ENCODE results near the gene PADI2. TPM values are rescaled to one million over a fixed set of nuclear protein-coding genes. Genes with fewer than 3 reads are reported as not detected.

Gene PADI2
- polyA plus RNA-seq, 10 donors = 28.5 to 126 (median 87.6) TPM

DNA sequence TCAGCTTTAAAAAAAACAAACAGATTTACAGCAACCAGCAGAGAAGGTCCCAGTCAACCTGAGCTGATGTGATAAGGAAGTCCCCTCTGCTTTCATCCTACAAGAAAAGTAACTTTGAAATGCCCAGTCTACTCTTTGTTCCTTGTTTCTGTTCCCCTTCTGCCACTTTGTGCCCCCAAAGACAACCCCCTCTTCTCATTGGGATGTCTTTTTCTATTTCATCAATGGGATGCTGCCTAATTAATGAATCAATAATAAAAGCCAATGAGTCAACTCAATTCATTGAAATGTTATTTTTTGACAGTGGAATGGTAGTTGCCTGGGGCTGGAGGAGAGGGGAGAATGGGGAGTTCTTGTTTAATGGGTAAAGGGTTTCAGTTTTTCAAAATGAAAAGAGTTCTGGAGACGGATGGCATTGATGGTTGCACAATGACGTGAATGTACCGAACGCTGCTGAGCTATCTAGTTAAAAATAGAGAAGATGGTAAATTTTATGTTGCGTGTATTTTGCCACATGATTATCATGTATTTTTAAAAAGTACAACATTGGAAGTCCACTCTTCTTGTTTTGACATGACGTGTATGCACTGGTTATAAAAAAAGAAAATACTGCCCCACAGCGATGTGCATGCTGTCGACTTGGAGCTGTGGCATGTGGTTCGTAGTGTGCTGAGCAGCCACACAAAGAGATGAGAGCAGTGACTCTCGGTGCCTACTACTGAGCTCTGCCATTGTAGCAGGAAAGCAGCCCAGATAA is 22.4 kb upstream of the PADI2 start:
- peak in 1 of 3 donors; percentile 8 for DNase-seq

DNA sequence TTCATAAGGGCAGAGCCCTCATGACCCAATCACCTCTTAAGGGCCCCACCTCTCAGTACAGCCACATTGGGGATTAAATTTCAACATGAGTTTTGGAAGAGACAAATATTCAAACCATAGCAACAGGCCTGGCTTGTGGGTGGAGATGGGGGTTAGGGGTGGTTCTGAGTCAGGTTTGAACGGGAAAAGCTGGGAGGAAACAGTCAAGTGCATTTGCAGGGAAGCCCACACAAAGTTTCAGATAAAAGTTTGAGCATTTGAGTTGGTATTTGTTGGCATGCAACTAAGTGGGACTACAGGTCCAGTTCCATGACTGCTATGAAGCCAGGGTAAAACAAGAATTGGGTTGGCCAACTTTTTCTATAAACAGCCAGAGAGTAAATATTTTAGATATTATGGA is 21.0 kb upstream of the PADI2 start:
- no peak for DNase-seq

DNA sequence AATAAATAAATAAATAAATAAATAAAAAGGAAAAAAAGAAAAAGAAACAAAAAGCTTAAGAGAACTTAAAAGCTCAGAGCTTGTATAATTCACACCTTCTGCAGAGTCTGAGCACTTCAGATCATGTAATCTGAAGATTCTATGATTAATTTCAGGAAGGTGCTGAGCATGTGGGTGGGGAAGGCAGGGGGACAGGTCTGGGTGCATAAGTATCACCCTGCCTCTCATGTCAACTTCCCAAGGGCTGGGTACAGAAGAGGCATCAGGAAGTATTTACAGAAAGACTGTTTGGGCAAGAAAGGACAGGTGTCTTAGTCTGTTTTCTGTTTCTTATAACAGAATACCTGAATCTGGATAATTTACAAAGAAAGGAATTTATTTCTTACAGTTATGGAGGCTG is 20.4 kb upstream of the PADI2 start:
- DNase-seq = no peak

DNA sequence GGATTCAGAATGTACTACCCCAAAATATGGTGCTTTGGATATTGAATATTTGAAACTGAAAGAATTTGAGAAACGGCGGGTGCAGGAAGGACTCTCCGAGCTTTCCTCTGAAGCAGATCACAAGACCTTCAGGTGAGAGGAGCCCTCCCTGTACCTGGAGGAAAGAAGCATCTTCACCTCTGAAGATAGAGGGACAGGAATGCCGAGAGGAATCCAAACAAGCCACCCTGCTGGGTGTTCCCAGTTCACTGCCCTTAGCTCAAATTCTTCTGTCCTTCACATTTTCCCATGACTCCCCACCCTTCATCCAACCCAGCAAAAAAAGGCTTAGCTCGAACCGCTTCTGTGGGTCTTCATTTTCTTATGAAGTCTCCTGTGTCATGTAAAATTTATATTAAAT is 18.2 kb upstream of the PADI2 start:
- no peak for DNase-seq

DNA sequence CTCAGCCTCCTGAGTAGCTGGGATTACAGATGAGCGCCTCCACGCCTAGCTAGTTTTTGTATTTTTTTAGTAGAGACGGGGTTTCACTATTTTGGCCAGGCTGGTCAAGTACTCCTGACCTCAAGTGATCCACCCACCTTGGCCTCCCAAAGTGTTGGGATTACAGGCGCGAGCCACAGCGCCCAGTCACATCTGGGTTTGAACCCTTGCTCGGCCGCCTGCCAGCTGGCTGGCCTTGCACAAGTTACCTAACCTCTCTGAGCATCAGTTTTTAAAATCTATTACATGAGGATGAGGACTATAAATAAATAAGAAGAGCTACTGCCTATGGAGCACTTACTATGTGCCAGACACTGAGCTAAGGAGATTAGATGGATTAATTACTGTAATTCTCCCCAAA is 17.7 kb upstream of the PADI2 start:
- no peak for DNase-seq

DNA sequence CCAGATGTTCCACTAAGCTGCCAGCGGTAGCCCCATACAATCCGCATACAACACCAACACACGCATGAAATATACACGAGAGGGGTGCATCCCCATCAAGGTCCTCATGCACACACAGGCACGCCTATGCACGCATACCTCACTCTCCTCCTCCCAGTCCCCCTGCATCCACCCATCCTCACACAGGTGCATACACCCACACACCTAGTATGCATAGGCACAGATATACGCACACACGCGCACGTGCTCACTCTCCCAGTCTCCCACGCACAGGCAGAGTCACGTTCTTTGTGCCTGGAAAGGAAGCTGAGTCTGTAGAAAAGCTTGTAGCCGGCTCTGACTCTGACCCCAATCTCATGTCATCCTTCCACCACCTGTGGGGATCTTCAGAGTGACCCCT is 16.9 kb upstream of the PADI2 start:
- DNase-seq = no peak

DNA sequence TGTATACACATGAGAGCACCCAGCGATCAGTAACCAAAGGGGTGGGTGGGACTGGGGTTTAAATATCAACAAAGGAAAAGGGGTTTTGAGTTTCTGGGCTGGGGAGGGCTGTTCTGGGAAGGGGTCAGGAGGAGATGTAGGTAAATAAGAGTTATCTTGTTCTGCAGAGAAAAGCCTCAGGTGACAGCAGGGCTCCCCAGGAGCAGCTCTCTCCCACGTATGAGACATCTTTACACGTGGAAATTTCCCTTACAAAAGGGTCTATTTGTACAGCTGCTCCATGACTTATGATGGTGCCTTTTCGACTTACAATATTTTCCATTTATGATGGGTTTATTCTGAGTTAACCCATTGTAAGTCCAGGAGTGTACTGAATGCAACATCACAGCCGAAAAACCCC is 16.3 kb upstream of the PADI2 start:
- DNase-seq = no peak

DNA sequence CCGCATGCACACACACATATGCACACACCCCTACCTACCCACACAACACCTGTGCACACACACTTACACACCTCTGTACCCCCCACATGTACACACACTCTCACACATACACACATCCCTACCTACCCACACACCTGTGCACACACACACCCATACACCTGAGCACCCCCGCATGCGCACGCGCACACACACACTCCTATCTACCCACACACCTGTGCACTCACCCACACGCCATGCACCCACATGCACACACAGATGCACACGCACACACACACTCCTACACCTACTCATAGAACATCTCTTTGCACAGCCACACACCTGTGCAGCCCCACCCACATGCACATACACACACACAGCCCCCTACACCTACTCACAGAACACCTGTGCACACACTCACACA is 15.5 kb upstream of the PADI2 start:
- no peak for DNase-seq

DNA sequence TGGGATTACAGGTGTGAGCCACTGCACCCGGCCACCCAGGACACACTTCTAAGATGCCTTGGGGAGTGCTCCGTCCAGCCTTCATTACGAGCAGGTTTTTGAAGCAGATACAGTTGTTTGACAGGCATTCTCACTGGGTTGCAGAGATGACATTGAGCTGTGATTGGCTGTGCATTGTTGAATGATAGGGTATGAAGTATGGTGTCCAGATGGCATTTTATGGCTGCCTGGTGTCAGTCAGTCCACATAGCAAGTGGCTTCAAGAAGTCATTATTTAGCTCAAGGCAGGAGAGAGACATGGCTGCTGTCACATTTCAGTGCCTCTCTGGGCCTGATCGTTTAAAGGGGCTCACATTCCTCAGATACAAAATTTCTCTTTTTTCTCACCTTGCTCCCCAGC is 14.8 kb upstream of the PADI2 start:
- DNase-seq = no peak

DNA sequence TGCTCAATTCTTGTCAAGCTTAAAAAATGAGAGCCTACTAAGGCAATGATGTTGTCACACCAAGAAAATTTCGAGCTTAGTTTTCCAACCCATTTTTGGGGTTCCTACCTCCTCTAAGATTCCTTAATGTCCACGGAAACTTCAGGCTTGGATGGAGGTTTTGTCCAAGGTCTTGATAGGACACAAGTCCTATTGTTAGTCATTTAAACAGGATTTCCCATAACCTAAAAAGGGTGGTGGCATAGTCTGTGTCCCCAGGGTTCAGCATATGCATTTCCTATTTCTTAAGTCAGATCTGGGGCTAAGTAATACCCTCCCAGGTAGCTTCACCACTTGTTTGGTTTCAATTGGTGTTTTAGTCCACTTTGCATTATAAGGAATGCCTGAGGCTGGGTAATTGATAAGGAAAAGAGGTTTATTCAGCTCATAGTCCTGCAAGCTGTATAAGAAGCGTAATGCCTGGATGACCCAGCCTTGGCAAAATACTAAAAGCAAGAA is 10.9 kb upstream of the PADI2 start:
- no peak for DNase-seq

DNA sequence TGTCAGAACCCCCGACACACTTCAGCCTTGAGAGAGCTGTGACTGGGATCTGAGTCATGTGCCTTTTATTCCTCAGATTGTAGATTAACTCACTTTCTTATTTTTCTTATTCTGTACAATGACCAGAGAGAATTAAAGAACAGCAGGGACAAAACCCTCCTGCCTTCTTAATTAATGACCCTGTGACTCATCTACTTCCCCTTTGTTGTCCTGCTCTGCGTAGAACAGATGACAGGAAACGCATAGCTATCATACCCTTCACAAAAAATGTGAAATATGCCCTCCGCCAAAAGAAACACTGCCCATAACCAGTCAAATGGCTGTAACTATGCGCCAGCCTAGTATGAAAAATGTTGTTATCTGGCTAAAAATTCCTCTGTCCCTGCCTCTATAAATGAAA is 9.1 kb upstream of the PADI2 start:
- DNase-seq = peak in 1 of 3 donors; percentile 91

DNA sequence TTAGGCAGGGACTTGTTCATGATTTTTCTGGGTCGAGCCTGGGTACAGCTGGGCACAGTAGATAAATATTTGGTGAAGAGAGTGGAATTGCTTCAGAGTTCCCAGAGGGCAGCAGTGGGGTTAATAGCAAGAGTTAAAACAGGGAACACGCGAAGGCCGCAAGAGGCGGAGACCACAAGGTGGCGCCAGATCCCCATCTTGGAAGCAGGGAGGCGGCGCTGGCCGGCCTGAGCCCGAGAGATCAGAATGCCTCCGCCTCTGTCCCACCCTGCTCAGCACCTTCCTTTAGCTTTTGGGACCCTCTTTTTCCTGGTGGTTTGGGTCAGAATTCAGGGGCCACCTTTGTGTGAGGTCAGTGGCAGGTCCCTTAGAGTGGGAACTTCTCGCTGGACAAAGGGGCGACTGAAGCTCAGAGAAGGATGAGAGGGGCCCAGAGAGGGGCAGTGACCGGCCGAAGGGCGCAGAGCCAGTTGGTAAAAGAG is 6.5 kb upstream of the PADI2 start:
- DNase-seq = peak; percentile 74 to 90 (median 87)

DNA sequence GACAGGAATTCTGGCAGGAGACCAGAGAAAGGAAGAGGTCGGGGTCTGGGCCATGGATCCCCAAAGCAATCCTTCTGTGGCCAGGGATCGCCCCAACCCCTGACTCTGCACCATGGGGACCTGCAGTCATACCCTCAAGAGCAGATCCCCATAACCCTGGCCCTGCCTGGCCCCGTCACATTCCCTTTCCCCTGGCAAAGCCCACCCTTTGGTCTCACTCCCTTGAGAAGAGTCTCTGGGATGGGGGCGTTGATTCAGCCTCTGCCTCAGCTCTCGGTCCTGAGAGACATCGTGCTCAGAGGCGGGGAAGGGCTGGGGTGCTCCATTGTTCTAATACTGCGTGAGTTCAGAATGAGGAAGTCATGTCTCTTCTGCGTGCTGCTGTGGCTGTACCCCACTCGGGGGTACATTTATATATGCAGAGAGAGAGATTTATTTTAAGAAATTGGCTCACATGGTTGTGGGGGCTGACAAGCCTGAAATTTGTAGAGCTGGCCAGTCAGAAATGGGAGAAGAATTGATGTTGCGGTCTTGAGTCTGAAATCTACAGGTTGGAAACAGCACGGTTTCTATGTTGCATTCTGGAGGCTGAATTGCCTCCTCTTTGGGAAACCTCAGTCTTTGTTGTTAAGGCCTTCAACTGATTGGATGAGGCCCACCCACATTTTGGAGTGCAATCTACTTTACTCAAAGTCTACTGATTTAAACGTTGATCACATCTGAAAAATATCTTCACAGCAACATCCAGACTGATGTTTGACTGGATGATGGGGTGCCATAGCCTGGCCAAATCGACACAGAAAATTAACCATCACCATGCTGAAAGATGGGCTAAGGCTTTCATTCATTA is 4.2 kb upstream of the PADI2 start:
- DNase-seq = no peak

DNA sequence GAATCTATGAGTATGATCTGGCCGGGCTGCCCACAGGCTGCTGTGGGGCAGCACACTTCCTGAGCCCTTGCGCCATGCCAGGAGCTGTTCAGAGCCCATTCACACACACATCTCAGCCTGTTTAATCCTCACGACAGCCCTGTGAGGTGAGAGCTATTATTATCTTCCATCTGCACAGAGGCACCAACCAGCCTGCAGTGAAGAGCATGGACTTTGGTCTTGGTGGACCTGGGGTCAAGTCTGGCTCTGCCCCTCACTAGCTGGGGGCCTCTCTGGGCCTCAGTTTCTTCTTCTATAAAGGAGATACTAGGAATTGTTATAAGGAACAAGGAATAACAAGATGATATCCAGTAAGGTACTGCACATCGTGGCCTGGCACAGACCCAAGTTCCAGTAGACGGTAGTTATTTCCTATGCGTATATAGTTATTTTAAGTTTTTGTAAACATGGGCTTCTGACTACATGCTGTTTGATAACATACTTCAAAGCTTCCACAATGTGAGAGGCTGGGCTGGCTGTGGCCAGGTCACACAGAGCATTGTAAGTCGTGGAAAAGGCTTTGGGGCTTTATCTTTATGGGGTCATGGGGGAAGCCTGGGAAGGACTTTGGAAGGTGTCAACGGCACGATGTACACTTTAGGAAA is 3.4 kb upstream of the PADI2 start:
- no peak for DNase-seq

DNA sequence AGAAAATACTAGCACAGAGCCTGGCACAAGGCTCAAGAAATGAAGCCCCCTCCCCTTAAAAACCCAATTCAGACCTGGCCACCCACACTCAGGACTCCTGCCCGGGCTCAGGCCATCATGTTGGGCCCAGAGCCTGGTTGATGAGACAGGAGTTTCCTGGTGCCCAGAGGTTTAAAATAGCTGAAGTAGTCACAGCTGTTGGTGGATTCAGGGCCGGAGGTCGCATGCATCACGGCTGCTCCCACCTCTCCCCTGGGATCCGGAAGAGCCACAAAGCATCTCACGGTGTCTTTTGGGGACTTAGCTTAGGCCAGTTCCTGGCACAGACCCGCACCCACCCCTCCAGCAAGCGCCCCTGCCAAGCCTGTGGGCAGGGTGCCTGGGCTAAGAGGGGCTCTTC is 2.6 kb upstream of the PADI2 start:
- DNase-seq = no peak

DNA sequence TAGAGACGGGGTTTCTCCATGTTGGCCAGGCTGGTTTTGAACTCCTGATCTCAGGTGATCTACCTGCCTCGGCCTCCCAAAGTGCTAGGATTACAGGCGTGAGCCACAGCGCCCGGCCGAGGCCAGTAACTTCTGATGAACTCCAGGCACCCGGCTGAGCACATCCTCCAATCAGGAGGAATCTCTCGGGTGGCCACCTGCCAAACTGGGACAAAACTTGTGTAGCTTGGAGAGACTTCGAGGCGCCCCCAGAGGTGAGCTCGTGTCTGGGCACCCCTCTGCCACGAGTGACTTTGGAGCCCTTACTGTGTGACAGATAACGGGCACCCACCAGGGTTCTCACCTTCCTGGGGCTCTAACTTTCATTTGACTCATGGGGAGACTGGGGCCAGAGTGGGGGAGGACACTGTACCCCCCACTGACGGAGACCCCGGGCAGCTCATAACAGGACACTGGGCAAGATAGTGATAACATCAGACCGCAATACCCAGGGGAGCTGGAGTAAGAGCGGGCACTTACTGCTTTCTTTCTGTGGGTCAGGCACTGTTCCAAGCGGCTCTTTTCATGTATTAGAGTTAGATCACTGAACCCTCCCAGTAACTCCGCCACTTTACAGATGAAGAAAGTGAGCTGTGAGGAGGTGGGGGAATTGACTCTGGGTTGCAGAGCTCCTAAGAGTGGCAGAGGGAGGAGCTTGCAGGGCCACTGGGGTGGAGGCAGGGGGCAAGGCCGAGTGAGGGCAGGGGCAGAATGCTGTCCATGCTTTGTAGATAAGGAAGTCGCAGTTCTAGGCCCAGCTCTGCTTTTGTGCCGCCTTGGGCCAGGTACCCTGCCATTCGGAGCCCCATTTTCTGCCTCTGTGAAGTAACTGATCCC is 1.9 kb upstream of the PADI2 start:
- no peak for DNase-seq

DNA sequence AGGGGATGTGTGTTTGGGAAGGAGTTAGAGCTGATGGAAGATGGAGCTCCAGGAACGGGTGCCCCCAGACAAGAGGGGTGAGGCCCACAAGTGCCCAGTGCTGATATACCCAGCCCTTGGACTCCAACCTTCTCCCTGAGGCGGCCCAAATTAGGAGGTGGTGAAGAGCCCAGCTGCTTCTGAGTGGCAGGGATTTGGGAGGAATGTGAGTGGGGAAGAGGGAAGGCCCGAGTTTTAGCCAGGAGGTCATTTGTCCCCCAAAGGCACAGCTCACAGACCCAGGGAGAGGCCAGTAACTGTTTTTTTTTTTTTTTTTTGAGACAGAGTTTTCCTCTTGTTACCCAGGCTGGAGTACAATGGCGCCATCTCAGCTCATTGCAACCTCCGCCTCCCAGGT is 1.2 kb upstream of the PADI2 start:
- no peak for DNase-seq

DNA sequence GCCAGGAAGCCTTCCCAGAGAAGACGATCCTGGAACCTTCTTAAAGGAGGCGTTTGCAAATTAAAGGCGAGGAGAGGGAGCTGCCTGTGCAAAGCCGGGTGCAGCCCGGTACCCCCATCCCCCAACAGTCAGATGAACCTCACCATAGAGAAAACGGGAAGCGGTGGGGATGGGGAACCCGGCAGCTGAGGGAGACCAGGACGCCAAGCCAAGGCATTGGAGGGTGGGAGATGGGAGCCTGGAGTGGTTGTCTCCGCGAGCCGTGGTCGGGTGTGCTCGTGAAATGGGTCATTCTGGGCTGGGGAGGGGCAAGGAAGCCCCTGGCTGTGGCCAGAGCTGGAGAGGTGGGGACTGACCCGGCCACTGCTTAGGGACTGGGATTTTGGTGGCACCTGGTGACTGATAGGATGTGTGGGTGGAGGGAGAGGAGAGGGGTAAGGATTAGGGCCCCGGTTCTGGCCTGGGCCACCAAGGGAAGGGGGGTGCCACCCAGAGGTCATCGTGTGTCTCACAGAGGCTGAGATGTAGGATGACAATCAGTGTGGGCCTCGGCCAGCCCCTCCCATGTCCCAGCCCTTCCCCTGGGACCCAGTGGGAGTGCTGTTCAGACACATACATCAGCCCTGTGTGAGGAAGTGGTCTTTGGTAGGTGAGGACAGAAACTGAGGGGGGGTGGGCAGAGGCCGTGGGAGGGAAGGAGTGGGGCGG is 676 bp upstream of the PADI2 start:
- DNase-seq = no peak

DNA sequence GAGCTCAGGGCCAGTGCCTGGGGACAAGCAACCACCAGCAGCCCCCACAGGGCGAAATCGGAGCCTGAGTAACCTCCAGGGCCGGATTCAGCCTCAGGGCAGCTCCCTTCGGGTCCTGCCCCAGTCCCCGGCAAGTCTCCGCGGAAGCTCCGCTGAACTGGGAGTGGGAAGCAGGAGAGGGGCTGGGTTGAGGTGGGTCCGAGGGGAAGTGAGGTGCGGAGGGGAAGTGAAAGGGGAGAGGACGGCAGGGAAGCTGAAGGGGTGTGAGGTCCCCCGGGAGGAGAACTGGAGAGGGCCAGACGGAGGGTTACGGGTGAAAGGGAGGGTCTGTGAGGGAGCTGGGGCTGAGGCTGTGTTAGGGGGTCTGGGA is 560 bp downstream of the PADI2 start:
- DNase-seq = no peak

DNA sequence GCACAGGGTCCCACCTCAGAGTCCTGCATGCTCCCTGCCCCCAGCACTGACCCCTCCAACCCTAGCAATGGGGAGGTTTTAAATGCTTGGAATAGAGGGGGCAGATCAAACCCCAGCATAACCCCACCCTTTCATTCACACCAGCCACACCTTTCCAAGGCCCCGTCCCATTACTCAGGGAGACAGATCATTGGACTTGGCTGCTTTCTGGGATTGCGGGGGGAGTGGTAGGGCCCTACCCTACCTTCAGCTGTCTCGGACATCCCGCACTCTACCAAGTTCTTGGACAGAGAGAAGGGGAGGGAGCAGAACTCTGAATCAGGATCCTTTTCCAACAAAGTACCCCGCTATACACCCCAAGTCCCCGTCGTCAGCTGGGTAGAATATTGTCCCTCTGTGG is 983 bp downstream of the PADI2 start:
- DNase-seq = no peak
